Superior temporal gyrus (tissue), 1 donor: ENCODE results near the gene CTAGE9.

Experiments
- DNase-seq: peaks from one replicate; pipeline ENCODE4 v3.0.0-alpha.2; 2016; ENCODE audit errors: extremely low spot score

The CTAGE9 gene

GRCh38 chr6:131669891-131670290 is 40.9 kb downstream of the CTAGE9 start:
- no peak for DNase-seq

GRCh38 chr6:131663578-131664165 is 47.1 kb downstream of the CTAGE9 start:
- no peak for DNase-seq

DNA sequence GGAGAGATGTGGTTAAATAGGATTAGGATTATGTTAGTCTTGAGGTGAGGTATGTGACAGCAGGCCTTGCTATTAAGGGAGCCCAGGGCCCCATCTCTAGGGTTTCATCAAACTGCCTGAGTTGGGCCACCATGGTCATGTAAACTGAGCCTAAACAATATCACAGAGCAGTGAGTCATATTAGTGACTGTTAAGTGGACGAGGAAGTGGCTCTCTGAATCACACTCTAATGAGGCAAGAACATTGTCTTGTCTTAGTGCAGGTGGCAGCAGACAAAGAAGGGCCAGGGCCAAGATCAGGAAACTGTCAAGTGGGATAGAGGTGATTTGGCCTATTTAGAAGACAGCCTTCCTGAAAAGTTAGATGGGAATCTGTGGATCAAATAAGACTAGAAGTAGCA is 50.6 kb downstream of the CTAGE9 start:
- DNase-seq, result no peak
